ENCODE measurements around the gene RNF225. TPM values are rescaled to one million over a fixed set of nuclear protein-coding genes. Genes with fewer than 3 reads are reported as not detected.

RNF225 gene
- total and polyA plus RNA-seq, 9 of the 15 experiments (the other 6 are each of a cell fraction or from before 2014, with no cell fraction given) = 0.33 TPM; not detected in 8

DNA sequence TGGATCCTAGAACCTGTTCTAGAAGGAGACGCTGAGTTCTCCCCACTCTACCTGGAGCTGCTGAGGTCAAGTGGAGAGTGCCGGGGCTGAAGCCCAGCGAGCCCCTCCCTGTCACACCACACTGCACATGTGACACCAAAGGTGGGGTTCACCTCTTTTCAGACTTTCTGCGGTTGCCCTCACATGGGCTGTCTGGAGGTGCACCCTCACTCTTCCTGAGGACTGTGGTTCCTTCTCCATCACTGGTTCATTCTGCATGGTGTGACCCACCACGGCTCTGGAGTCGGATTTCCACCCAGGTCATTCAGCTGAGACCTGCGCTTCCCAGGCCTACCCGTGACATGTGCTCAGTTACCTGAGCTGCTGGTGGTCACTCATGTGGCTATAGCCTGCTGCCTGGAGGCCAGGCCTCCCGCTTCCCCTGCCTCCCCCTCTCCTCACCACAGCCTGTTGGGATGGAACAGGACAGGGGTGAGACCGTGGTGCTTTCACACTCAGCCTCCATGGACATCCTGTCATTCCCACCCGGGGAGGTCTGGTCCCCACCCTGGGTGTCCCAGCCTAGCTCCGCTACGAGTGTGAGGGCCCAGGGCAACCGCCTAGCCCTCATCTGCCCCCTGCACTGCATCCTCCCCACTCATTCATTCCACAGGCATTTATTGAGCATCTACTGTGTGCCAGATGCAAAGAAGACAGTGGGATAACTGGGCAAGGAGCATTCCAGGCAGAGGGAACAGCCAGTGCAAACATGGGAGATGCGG is 41.6 kb upstream of the RNF225 start:
- intact Hi-C loops (cut with micrococcal nuclease) = no loop called here
- ATAC-seq (no peak; the same call in 2 of the 3 replicates), FAIRE-seq (no peak), DNase-seq (ENCODE audit: extremely low read depth in 1 of 4, low spot score in 3 of 4) (no peak)
- WGBS (ENCODE audit: insufficient coverage, low coverage, missing lambda C conversion rate) = 51% methylated on average over 14 of the region's 15 CpGs
- Histone ChIP-seq H3K9me3 (replicated peaks; ENCODE audit: control insufficient read depth, insufficient read depth, low read depth, low read length) (no peaks in the 10 kb centered on the region), H3K9me1 (ENCODE audit: control insufficient read depth, insufficient read depth, low read length) (no peaks in the 10 kb centered on the region), H3K4me3 (no peak overlapping the region), H3K27ac (ENCODE audit: extremely low read depth, low read depth, low read length) (no peak overlapping the region), H3K27me3 (ENCODE audit: control insufficient read depth in 2 of 2, insufficient read depth in 2 of 2, low read length in 2 of 2) (no peaks in the 10 kb centered on the region), H3K4me2 (ENCODE audit: insufficient read depth, low read length) (no peak overlapping the region), H3K79me2 (ENCODE audit: control insufficient read depth, insufficient read depth, low read length) (no peaks in the 10 kb centered on the region), H2AFZ (ENCODE audit: low read depth, low read length) (no peak overlapping the region), H3K9ac (ENCODE audit: insufficient read depth in 1 of 2, low read depth in 2 of 2, low read length in 2 of 2) (peak overlapping the region in 1 of 2 experiments; percentile 14; a peak in 1 of 4 replicates), H3K36me3 (ENCODE audit: control insufficient read depth, insufficient read depth, low read length) (no peaks in the 10 kb centered on the region), H3K4me1 (replicated peaks in 1 of 2; ENCODE audit: control insufficient read depth in 2 of 2, insufficient read depth in 2 of 2, low read length in 2 of 2) (peaks cover 0 to 22% of the 10 kb centered on the region in 2 experiments; a peak in 2 of 5 replicates), H4K20me1 (replicated peaks; ENCODE audit: control insufficient read depth, insufficient read depth, low read length) (no peaks in the 10 kb centered on the region)
- ChIA-PET CTCF (ENCODE audit: low intra/inter-chr PET ratio) (no interaction called here), POLR2A (interaction anchor here (1.0 kb wide), 1 partner anchor 9 kb away, joined by 5 read pairs; the partner anchor contains the start of gene ZNF497)
- no TSS peak for BruUV-seq (replicated peaks)
- 0 out of 2 replicates have a peak, but pooled peaks have one; percentile 29 for TF ChIP-seq POLR2G (IDR thresholded peaks at IDR 0.05; ENCODE audit: low read depth, low read length)
- TF ChIP-seq ZNF133 (CRISPR knock-in tag; IDR thresholded peaks at IDR 0.05) = no peak
- TF ChIP-seq ARHGAP35 (IDR thresholded peaks at IDR 0.05; ENCODE audit: partially characterized antibody) = no peak
- no peak for TF ChIP-seq LARP7 (IDR thresholded peaks at IDR 0.05)
- in situ Hi-C loops (cut with MboI) = no loop called here

GRCh38 chr19:58354478-58355030 is 40.9 kb upstream of the RNF225 start:
- Histone ChIP-seq H4K20me1 (replicated peaks; ENCODE audit: control insufficient read depth, insufficient read depth, low read length) (no peaks in the 10 kb centered on the region), H3K79me2 (ENCODE audit: control insufficient read depth, insufficient read depth, low read length) (no peaks in the 10 kb centered on the region), H2AFZ (ENCODE audit: low read depth, low read length) (no peak overlapping the region), H3K4me3 (no peak overlapping the region), H3K4me2 (ENCODE audit: insufficient read depth, low read length) (no peak overlapping the region), H3K9me3 (replicated peaks; ENCODE audit: control insufficient read depth, insufficient read depth, low read depth, low read length) (no peaks in the 10 kb centered on the region), H3K9ac (ENCODE audit: insufficient read depth in 1 of 2, low read depth in 2 of 2, low read length in 2 of 2) (0 out of 4 replicates have a peak overlapping the region, but pooled peaks of 1 of the 2 experiments have one; percentile 6), H3K9me1 (ENCODE audit: control insufficient read depth, insufficient read depth, low read length) (no peaks in the 10 kb centered on the region), H3K27ac (ENCODE audit: extremely low read depth, low read depth, low read length) (no peak overlapping the region), H3K27me3 (ENCODE audit: control insufficient read depth in 2 of 2, insufficient read depth in 2 of 2, low read length in 2 of 2) (no peaks in the 10 kb centered on the region), H3K36me3 (ENCODE audit: control insufficient read depth, insufficient read depth, low read length) (no peaks in the 10 kb centered on the region), H3K4me1 (replicated peaks in 1 of 2; ENCODE audit: control insufficient read depth in 2 of 2, insufficient read depth in 2 of 2, low read length in 2 of 2) (peaks cover 0 to 24% of the 10 kb centered on the region in 2 experiments; a peak in 2 of 5 replicates)
- no peak for TF ChIP-seq ZFP30 (CRISPR knock-in tag; IDR thresholded peaks at IDR 0.05; ENCODE audit: borderline replicate concordance)
- no peak for TF ChIP-seq RBFOX2 (IDR thresholded peaks at IDR 0.05; ENCODE audit: low read depth, low read length)
- no peak for TF ChIP-seq ZFPM2 (CRISPR knock-in tag; IDR thresholded peaks at IDR 0.05)
- TF ChIP-seq, protein P1, sequence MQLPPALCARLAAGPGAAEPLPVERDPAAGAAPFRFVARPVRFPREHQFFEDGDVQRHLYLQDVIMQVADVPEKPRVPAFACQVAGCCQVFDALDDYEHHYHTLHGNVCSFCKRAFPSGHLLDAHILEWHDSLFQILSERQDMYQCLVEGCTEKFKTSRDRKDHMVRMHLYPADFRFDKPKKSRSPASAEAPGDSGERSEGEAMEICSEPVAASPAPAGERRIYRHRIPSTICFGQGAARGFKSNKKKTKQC (CRISPR knock-in tag; IDR thresholded peaks at IDR 0.05) = no peak
- TF ChIP-seq HMG20B (CRISPR knock-in tag; IDR thresholded peaks at IDR 0.05) = no peak
- ChIA-PET POLR2A (interaction anchor here (1.0 kb wide), 1 partner anchor 8 kb away, joined by 5 read pairs; the partner anchor contains the start of gene ZNF497), CTCF (ENCODE audit: low intra/inter-chr PET ratio) (no interaction called here)
- no peak for DNase-seq (ENCODE audit: extremely low read depth in 1 of 4, low spot score in 3 of 4)
- in situ Hi-C loops (cut with MboI) = no loop called here
- 17% methylated on average over 6 of the region's 6 CpGs for WGBS (ENCODE audit: insufficient coverage, low coverage, missing lambda C conversion rate)
- no TSS peak for BruUV-seq (replicated peaks)
- no peak for FAIRE-seq
- intact Hi-C loops (cut with micrococcal nuclease) = no loop called here
- no peak for ATAC-seq
